ENCODE results near the gene CHRNB1.
A peak's percentile ranks its signal among the peaks of the same experiment; 100 is the strongest.

The CHRNB1 gene

GRCh38 chr17:7413346-7413985 is 31.4 kb upstream of the CHRNB1 start:
- Histone ChIP-seq H2BK12ac (ENCODE audit: low read length) (no peak overlapping the region), H2BK120ac (ENCODE audit: insufficient read depth, low read length, poor library complexity) (no peak overlapping the region), H3K27me3 (ENCODE audit: insufficient read depth, low read length) (no peaks in the 10 kb centered on the region), H3K79me2 (ENCODE audit: control insufficient read depth, insufficient read depth, low read length, poor library complexity) (no peaks in the 10 kb centered on the region), H3K14ac (ENCODE audit: low read length) (no peak overlapping the region), H3K9ac (ENCODE audit: low read length) (no peak overlapping the region), H4K91ac (ENCODE audit: low read depth, low read length) (no peak overlapping the region), H3K4me2 (ENCODE audit: low read length) (no peak overlapping the region), H2BK5ac (ENCODE audit: low read depth, low read length, poor library complexity) (no peak overlapping the region), H4K12ac (ENCODE audit: low read depth, low read length) (no peak overlapping the region), H3K36me3 (ENCODE audit: control insufficient read depth in 1 of 2, insufficient read depth in 2 of 2, low read length in 2 of 2) (peaks cover 37 to 46% of the 10 kb centered on the region in 2 experiments), H3K4me1 (ENCODE audit: control insufficient read depth in 1 of 2, insufficient read depth in 2 of 2, low read length in 2 of 2) (no peaks in the 10 kb centered on the region), H3K79me1 (ENCODE audit: low read length) (no peaks in the 10 kb centered on the region), H3K27ac (ENCODE audit: low read depth, low read length) (no peak overlapping the region), H3K9me3 (ENCODE audit: insufficient read depth, low read depth, low read length) (no peaks in the 10 kb centered on the region), H2AK5ac (ENCODE audit: low read length) (no peak overlapping the region), H3K4me3 (ENCODE audit: low read depth, low read length) (no peak overlapping the region), H4K8ac (ENCODE audit: low read depth, low read length) (no peak overlapping the region), H2AFZ (ENCODE audit: insufficient read depth, low read length, poor library complexity) (no peak overlapping the region), H3K23ac (ENCODE audit: low read length) (no peak overlapping the region), H3K4ac (ENCODE audit: low read depth, low read length) (no peak overlapping the region), H3K18ac (ENCODE audit: low read length) (no peak overlapping the region)
- DNase-seq: no peak
- no CpG with 5 or more reads among the region's 6 CpGs for WGBS (ENCODE audit: extremely low coverage, insufficient coverage, insufficient read length)

DNA sequence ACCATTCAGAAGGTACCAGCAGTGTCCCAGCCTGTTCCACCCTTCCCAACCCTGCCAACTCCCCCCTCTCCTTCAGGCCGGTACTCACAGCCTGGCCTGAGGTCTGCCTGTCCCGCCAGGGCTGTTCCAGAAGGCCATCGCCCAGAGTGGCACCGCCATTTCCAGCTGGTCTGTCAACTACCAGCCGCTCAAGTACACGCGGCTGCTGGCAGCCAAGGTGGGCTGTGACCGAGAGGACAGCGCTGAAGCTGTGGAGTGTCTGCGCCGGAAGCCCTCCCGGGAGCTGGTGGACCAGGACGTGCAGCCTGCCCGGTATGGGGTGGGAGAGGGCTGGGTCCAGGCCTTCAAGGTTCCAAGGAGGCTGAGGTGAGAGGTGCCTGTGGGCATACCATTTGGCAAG is 30.0 kb upstream of the CHRNB1 start:
- Histone ChIP-seq H4K12ac (ENCODE audit: low read depth, low read length) (no peak overlapping the region), H3K14ac (ENCODE audit: low read length) (no peak overlapping the region), H4K91ac (ENCODE audit: low read depth, low read length) (no peak overlapping the region), H3K18ac (ENCODE audit: low read length) (no peak overlapping the region), H2BK12ac (ENCODE audit: low read length) (no peak overlapping the region), H3K9me3 (ENCODE audit: insufficient read depth, low read depth, low read length) (no peaks in the 10 kb centered on the region), H3K4ac (ENCODE audit: low read depth, low read length) (no peak overlapping the region), H3K79me1 (ENCODE audit: low read length) (no peaks in the 10 kb centered on the region), H3K4me2 (ENCODE audit: low read length) (no peak overlapping the region), H3K4me1 (ENCODE audit: control insufficient read depth in 1 of 2, insufficient read depth in 2 of 2, low read length in 2 of 2) (peaks cover 0 to under 1% of the 10 kb centered on the region in 2 experiments), H2AK5ac (ENCODE audit: low read length) (no peak overlapping the region), H2BK120ac (ENCODE audit: insufficient read depth, low read length, poor library complexity) (no peak overlapping the region), H2AFZ (ENCODE audit: insufficient read depth, low read length, poor library complexity) (no peak overlapping the region), H3K23ac (ENCODE audit: low read length) (no peak overlapping the region), H2BK5ac (ENCODE audit: low read depth, low read length, poor library complexity) (no peak overlapping the region), H3K4me3 (ENCODE audit: low read depth, low read length) (no peak overlapping the region), H3K27ac (ENCODE audit: low read depth, low read length) (no peak overlapping the region), H3K36me3 (ENCODE audit: control insufficient read depth in 1 of 2, insufficient read depth in 2 of 2, low read length in 2 of 2) (peaks cover 23 to 35% of the 10 kb centered on the region in 2 experiments), H4K8ac (ENCODE audit: low read depth, low read length) (no peak overlapping the region), H3K9ac (ENCODE audit: low read length) (no peak overlapping the region), H3K27me3 (ENCODE audit: insufficient read depth, low read length) (no peaks in the 10 kb centered on the region), H3K79me2 (ENCODE audit: control insufficient read depth, insufficient read depth, low read length, poor library complexity) (no peaks in the 10 kb centered on the region)
- no CpG with 5 or more reads among the region's 14 CpGs for whole genome bisulfite sequencing (ENCODE audit: extremely low coverage, insufficient coverage, insufficient read length)
- DNase-seq: no peak

DNA sequence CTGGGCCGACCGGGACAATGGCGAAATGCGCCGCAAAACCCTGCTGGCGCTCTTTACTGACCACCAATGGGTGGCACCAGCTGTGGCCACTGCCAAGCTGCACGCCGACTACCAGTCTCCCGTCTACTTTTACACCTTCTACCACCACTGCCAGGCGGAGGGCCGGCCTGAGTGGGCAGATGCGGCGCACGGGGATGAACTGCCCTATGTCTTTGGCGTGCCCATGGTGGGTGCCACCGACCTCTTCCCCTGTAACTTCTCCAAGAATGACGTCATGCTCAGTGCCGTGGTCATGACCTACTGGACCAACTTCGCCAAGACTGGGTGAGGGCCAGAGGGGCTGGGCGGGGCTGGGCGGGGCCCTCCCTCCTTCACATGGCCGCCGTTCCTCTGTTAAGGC is 29.1 kb upstream of the CHRNB1 start:
- no peak overlapping the region for H3K23ac ChIP-seq (ENCODE audit: low read length)
- peaks cover 0 to 2% of the 10 kb centered on the region in 2 experiments for H3K4me1 ChIP-seq (ENCODE audit: control insufficient read depth in 1 of 2, insufficient read depth in 2 of 2, low read length in 2 of 2)
- no peak overlapping the region for H2BK5ac ChIP-seq (ENCODE audit: low read depth, low read length, poor library complexity)
- no peak overlapping the region for H3K14ac ChIP-seq (ENCODE audit: low read length)
- no peak overlapping the region for H3K4me2 ChIP-seq (ENCODE audit: low read length)
- no peak overlapping the region for H3K27ac ChIP-seq (ENCODE audit: low read depth, low read length)
- no peak overlapping the region for H3K4me3 ChIP-seq (ENCODE audit: low read depth, low read length)
- H4K12ac ChIP-seq (ENCODE audit: low read depth, low read length): no peak overlapping the region
- no CpG with 5 or more reads among the region's 23 CpGs for WGBS (ENCODE audit: extremely low coverage, insufficient coverage, insufficient read length)
- no peaks in the 10 kb centered on the region for H3K9me3 ChIP-seq (ENCODE audit: insufficient read depth, low read depth, low read length)
- H3K79me2 ChIP-seq (ENCODE audit: control insufficient read depth, insufficient read depth, low read length, poor library complexity): no peaks in the 10 kb centered on the region
- H3K36me3 ChIP-seq (ENCODE audit: control insufficient read depth in 1 of 2, insufficient read depth in 2 of 2, low read length in 2 of 2): peaks cover 22 to 29% of the 10 kb centered on the region in 2 experiments
- H2BK120ac ChIP-seq (ENCODE audit: insufficient read depth, low read length, poor library complexity): no peak overlapping the region
- H3K27me3 ChIP-seq (ENCODE audit: insufficient read depth, low read length): no peaks in the 10 kb centered on the region
- no peak overlapping the region for H2AFZ ChIP-seq (ENCODE audit: insufficient read depth, low read length, poor library complexity)
- no peaks in the 10 kb centered on the region for H3K79me1 ChIP-seq (ENCODE audit: low read length)
- H3K18ac ChIP-seq (ENCODE audit: low read length): no peak overlapping the region
- no peak overlapping the region for H4K91ac ChIP-seq (ENCODE audit: low read depth, low read length)
- H4K8ac ChIP-seq (ENCODE audit: low read depth, low read length): no peak overlapping the region
- no peak overlapping the region for H3K4ac ChIP-seq (ENCODE audit: low read depth, low read length)
- no peak overlapping the region for H2BK12ac ChIP-seq (ENCODE audit: low read length)
- no peak overlapping the region for H3K9ac ChIP-seq (ENCODE audit: low read length)
- no peak overlapping the region for H2AK5ac ChIP-seq (ENCODE audit: low read length)
- no peak for DNase-seq

GRCh38 chr17:7416323-7416722 is 28.5 kb upstream of the CHRNB1 start:
- Histone ChIP-seq H4K91ac (ENCODE audit: low read depth, low read length) (no peak overlapping the region), H2BK120ac (ENCODE audit: insufficient read depth, low read length, poor library complexity) (no peak overlapping the region), H3K9me3 (ENCODE audit: insufficient read depth, low read depth, low read length) (no peaks in the 10 kb centered on the region), H4K8ac (ENCODE audit: low read depth, low read length) (no peak overlapping the region), H3K4ac (ENCODE audit: low read depth, low read length) (no peak overlapping the region), H3K18ac (ENCODE audit: low read length) (no peak overlapping the region), H4K12ac (ENCODE audit: low read depth, low read length) (no peak overlapping the region), H3K9ac (ENCODE audit: low read length) (no peak overlapping the region), H3K79me2 (ENCODE audit: control insufficient read depth, insufficient read depth, low read length, poor library complexity) (no peaks in the 10 kb centered on the region), H3K79me1 (ENCODE audit: low read length) (no peaks in the 10 kb centered on the region), H2AFZ (ENCODE audit: insufficient read depth, low read length, poor library complexity) (no peak overlapping the region), H2BK5ac (ENCODE audit: low read depth, low read length, poor library complexity) (no peak overlapping the region), H3K4me3 (ENCODE audit: low read depth, low read length) (no peak overlapping the region), H2AK5ac (ENCODE audit: low read length) (no peak overlapping the region), H3K23ac (ENCODE audit: low read length) (no peak overlapping the region), H3K27ac (ENCODE audit: low read depth, low read length) (no peak overlapping the region), H3K14ac (ENCODE audit: low read length) (no peak overlapping the region), H3K4me2 (ENCODE audit: low read length) (no peak overlapping the region), H2BK12ac (ENCODE audit: low read length) (no peak overlapping the region), H3K27me3 (ENCODE audit: insufficient read depth, low read length) (no peaks in the 10 kb centered on the region), H3K36me3 (ENCODE audit: control insufficient read depth in 1 of 2, insufficient read depth in 2 of 2, low read length in 2 of 2) (peaks cover 22 to 29% of the 10 kb centered on the region in 2 experiments), H3K4me1 (ENCODE audit: control insufficient read depth in 1 of 2, insufficient read depth in 2 of 2, low read length in 2 of 2) (peaks cover 0 to 2% of the 10 kb centered on the region in 2 experiments)
- peak in 1 of 2 donors; percentile 32 for DNase-seq
- no CpG with 5 or more reads among the region's 6 CpGs for WGBS (ENCODE audit: extremely low coverage, insufficient coverage, insufficient read length)

Measured in trophoblast cell (in vitro differentiated cells and primary cell).